ENCODE measurements around the gene MGAT3. TPM values are rescaled to one million over a fixed set of nuclear protein-coding genes. Genes with fewer than 3 reads are reported as not detected.

MGAT3 gene
- total and polyA plus RNA-seq, 2 of the 13 experiments (the other 11 are each of a cell fraction or from before 2014, with no cell fraction given), result 0.11 to 0.15 TPM

DNA sequence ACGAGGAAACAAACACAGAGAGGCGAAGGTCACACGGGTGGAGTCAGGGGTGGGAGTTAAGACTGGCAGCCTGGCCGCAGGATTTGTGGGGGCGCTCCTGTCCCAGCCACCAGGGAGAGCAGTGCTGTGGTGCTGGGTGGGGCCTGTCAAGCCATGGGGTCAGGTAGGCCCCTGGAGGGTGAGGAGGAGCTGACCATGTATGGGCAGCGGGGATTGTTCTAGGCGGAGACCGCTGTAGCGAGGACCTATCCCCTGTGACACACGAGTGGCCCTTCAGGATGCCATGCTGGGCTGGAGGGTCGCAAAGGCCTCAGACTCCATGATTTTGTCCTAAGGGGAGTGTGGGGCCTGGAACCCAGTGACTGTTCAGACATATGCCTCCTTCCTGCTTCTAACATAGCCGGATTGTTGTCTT lies 77.3 kb downstream of the MGAT3 start (continued):
- TF ChIP-seq NFYC (CRISPR knock-in tag; IDR thresholded peaks at IDR 0.05) (no peak), THAP11 (CRISPR knock-in tag; IDR thresholded peaks at IDR 0.05) (no peak), ZNF260 (CRISPR knock-in tag; IDR thresholded peaks at IDR 0.05; ENCODE audit: borderline replicate concordance, low read depth) (no peak), ZFP90 (CRISPR knock-in tag; IDR thresholded peaks at IDR 0.05; ENCODE audit: borderline replicate concordance) (0 out of 2 replicates have a peak, but pooled peaks have one; percentile 31), RARA (CRISPR knock-in tag; IDR thresholded peaks at IDR 0.05) (peak; percentile 18; the same call in 1 of the 2 replicates), ATF7 (IDR thresholded peaks at IDR 0.05) (no peak), ATF7 (CRISPR knock-in tag; IDR thresholded peaks at IDR 0.05) (no peak), ZFY (CRISPR knock-in tag; IDR thresholded peaks at IDR 0.05) (peak; percentile 71), ZNF121 (CRISPR knock-in tag; IDR thresholded peaks at IDR 0.05) (no peak), ZNF629 (CRISPR knock-in tag; conservative IDR thresholded peaks at IDR 0.05) (no peak), ZNF616 (CRISPR knock-in tag; IDR thresholded peaks at IDR 0.05; ENCODE audit: low read depth) (no peak), RBM22 (optimal IDR thresholded peaks at IDR 0.05; ENCODE audit: low read length) (no peak), MAFF (IDR thresholded peaks at IDR 0.05; ENCODE audit: low read depth, low read length) (no peak), ZNF564 (CRISPR knock-in tag; IDR thresholded peaks at IDR 0.05) (no peak), SNAI1 (CRISPR knock-in tag; IDR thresholded peaks at IDR 0.05; ENCODE audit: borderline replicate concordance) (0 out of 2 replicates have a peak, but pooled peaks have one; percentile 31), ZNF672 (CRISPR knock-in tag; IDR thresholded peaks at IDR 0.05) (no peak), ZNF468 (CRISPR knock-in tag; IDR thresholded peaks at IDR 0.05) (no peak), ZNF747 (CRISPR knock-in tag; IDR thresholded peaks at IDR 0.05; ENCODE audit: borderline replicate concordance) (no peak; the same call in 1 of the 2 replicates), ZNF713 (CRISPR knock-in tag; IDR thresholded peaks at IDR 0.05) (no peak), KAT8 (CRISPR knock-in tag; IDR thresholded peaks at IDR 0.05) (no peak; the same call in 1 of the 2 replicates), WIZ (CRISPR knock-in tag; IDR thresholded peaks at IDR 0.05) (no peak), ZNF614 (CRISPR knock-in tag; IDR thresholded peaks at IDR 0.05; ENCODE audit: borderline replicate concordance) (no peak), RBAK (CRISPR knock-in tag; IDR thresholded peaks at IDR 0.05) (no peak), SIX1 (CRISPR knock-in tag; IDR thresholded peaks at IDR 0.05; ENCODE audit: borderline replicate concordance) (no peak)
- TF ChIP-seq, protein P1, sequence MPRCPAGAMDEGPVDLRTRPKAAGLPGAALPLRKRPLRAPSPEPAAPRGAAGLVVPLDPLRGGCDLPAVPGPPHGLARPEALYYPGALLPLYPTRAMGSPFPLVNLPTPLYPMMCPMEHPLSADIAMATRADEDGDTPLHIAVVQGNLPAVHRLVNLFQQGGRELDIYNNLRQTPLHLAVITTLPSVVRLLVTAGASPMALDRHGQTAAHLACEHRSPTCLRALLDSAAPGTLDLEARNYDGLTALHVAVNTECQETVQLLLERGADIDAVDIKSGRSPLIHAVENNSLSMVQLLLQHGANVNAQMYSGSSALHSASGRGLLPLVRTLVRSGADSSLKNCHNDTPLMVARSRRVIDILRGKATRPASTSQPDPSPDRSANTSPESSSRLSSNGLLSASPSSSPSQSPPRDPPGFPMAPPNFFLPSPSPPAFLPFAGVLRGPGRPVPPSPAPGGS (CRISPR knock-in tag; IDR thresholded peaks at IDR 0.05), result no peak
- TF ChIP-seq, protein P2, sequence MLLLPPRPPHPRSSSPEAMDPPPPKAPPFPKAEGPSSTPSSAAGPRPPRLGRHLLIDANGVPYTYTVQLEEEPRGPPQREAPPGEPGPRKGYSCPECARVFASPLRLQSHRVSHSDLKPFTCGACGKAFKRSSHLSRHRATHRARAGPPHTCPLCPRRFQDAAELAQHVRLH (CRISPR knock-in tag; IDR thresholded peaks at IDR 0.05; ENCODE audit: borderline replicate concordance, low read depth), result no peak
- TF ChIP-seq, protein P3, sequence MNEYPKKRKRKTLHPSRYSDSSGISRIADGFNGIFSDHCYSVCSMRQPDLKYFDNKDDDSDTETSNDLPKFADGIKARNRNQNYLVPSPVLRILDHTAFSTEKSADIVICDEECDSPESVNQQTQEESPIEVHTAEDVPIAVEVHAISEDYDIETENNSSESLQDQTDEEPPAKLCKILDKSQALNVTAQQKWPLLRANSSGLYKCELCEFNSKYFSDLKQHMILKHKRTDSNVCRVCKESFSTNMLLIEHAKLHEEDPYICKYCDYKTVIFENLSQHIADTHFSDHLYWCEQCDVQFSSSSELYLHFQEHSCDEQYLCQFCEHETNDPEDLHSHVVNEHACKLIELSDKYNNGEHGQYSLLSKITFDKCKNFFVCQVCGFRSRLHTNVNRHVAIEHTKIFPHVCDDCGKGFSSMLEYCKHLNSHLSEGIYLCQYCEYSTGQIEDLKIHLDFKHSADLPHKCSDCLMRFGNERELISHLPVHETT (CRISPR knock-in tag; conservative IDR thresholded peaks at IDR 0.05), result no peak
- TF ChIP-seq, protein P4, sequence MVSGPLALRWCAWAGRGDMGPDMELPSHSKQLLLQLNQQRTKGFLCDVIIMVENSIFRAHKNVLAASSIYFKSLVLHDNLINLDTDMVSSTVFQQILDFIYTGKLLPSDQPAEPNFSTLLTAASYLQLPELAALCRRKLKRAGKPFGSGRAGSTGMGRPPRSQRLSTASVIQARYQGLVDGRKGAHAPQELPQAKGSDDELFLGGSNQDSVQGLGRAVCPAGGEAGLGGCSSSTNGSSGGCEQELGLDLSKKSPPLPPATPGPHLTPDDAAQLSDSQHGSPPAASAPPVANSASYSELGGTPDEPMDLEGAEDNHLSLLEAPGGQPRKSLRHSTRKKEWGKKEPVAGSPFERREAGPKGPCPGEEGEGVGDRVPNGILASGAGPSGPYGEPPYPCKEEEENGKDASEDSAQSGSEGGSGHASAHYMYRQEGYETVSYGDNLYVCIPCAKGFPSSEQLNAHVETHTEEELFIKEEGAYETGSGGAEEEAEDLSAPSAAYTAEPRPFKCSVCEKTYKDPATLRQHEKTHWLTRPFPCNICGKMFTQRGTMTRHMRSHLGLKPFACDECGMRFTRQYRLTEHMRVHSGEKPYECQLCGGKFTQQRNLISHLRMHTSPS (CRISPR knock-in tag; IDR thresholded peaks at IDR 0.05; ENCODE audit: low read depth), result no peak
- TF ChIP-seq, protein P5, sequence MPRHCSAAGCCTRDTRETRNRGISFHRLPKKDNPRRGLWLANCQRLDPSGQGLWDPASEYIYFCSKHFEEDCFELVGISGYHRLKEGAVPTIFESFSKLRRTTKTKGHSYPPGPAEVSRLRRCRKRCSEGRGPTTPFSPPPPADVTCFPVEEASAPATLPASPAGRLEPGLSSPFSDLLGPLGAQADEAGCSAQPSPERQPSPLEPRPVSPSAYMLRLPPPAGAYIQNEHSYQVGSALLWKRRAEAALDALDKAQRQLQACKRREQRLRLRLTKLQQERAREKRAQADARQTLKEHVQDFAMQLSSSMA (CRISPR knock-in tag; IDR thresholded peaks at IDR 0.05), result no peak
